GM23338 (cell line): ENCODE measurements around the gene OSBPL1A. TPM values are rescaled to one million over a fixed set of nuclear protein-coding genes. Genes with fewer than 3 reads are reported as not detected.

Source experiments
- ATAC-seq: fragments of 200-7000 bp; cut with Tn5 transposase; 3 replicates; pipeline ENCODE4 v1.9.1; 2020
- DNase-seq: peaks from one replicate; pipeline ENCODE4 v3.0.0-alpha.2; 2015; ENCODE audit warnings: low spot score
- H2AFZ ChIP-seq: fragments of 200-600 bp; sonication (generic); 2 replicates; pipeline ENCODE4 v1.8.0; 2016; ENCODE audit warnings: antibody characterized with exemption, mild to moderate bottlenecking, moderate library complexity
- H3F3A ChIP-seq: fragments of 200-600 bp; sonication (generic); replicated peaks from 2 replicates; pipeline ENCODE4 v1.8.0; 2017; ENCODE audit warnings: antibody characterized with exemption, mixed run types, low read depth
- H3K27ac ChIP-seq: fragments of 200-600 bp; sonication (generic); 2 replicates; pipeline ENCODE4 v1.6.1; 2016; ENCODE audit warnings: low read depth
- H3K27me3 ChIP-seq: fragments of 200-600 bp; sonication (generic); 2 replicates; pipeline ENCODE4 v1.8.0; 2016; ENCODE audit warnings: mild to moderate bottlenecking, mixed run types, moderate library complexity; ENCODE audit not compliant: insufficient read depth
- H3K36me3 ChIP-seq: fragments of 200-600 bp; sonication (generic); 2 replicates; pipeline ENCODE4 v1.8.0; 2016; ENCODE audit warnings: mild to moderate bottlenecking; ENCODE audit not compliant: insufficient read depth
- H3K4me1 ChIP-seq: fragments of 200-600 bp; sonication (generic); 2 replicates; pipeline ENCODE4 v1.8.0; 2016; ENCODE audit warnings: mild to moderate bottlenecking, moderate library complexity; ENCODE audit not compliant: insufficient read depth
- H3K4me2 ChIP-seq: fragments of 200-600 bp; sonication (generic); 2 replicates; pipeline ENCODE4 v1.7.1; 2017; ENCODE audit warnings: mixed run types
- H3K4me3 ChIP-seq: fragments of 200-600 bp; sonication (generic); 2 replicates; pipeline ENCODE4 v1.6.1; 2016; ENCODE audit warnings: mixed run types
- H3K79me2 ChIP-seq: fragments of 200-600 bp; sonication (generic); replicated peaks from 2 replicates; pipeline ENCODE4 v1.8.0; 2017; ENCODE audit warnings: mild to moderate bottlenecking; ENCODE audit not compliant: insufficient read depth
- H3K9me2 ChIP-seq: fragments of 200-600 bp; sonication (generic); 2 replicates; pipeline ENCODE4 v1.8.0; 2017; ENCODE audit not compliant: insufficient read depth
- H4K20me1 ChIP-seq: fragments of 200-600 bp; sonication (generic); replicated peaks from 2 replicates; pipeline ENCODE4 v1.8.0; 2017; ENCODE audit warnings: mild to moderate bottlenecking; ENCODE audit not compliant: insufficient read depth
- H3K27ac Mint-ChIP-seq: 2 replicates; pipeline ENCODE4 v1.8.0; 2020; ENCODE audit warnings: inconsistent platforms, mild to moderate bottlenecking, moderate library complexity, mixed read lengths
- H3K27me3 Mint-ChIP-seq: 3 replicates; pipeline ENCODE4 v1.8.0; 2022; ENCODE audit warnings: low read depth, mild to moderate bottlenecking, moderate library complexity, mixed read lengths, inconsistent platforms; ENCODE audit not compliant: insufficient read depth, poor library complexity
- H3K36me3 Mint-ChIP-seq: 3 replicates; pipeline ENCODE4 v1.8.0; 2021; ENCODE audit warnings: low read depth, mild to moderate bottlenecking, inconsistent platforms, moderate library complexity, mixed read lengths
- H3K4me1 Mint-ChIP-seq: 3 replicates; pipeline ENCODE4 v1.8.0; 2020; ENCODE audit warnings: mild to moderate bottlenecking, inconsistent platforms, mixed read lengths
- H3K4me3 Mint-ChIP-seq: 3 replicates; pipeline ENCODE4 v1.8.0; 2021; ENCODE audit warnings: moderate library complexity, mild to moderate bottlenecking, inconsistent platforms, mixed read lengths
- H3K9me3 Mint-ChIP-seq: 3 replicates; pipeline ENCODE4 v1.8.0; 2020; ENCODE audit warnings: moderate library complexity, mild to moderate bottlenecking, inconsistent platforms, mixed read lengths
- CREB1 ChIP-seq: fragments of 250-450 bp; sonication (Bioruptor Pico); IDR thresholded peaks from 2 replicates; pipeline ENCODE4 v1.5.0; 2020; ENCODE audit warnings: low read depth, mild to moderate bottlenecking, moderate library complexity
- CTCF ChIP-seq, 2 experiments: fragments of 200-600 bp in 1 of 2; sonication (generic) in 1 of 2; conservative IDR thresholded peaks; 2 replicates each; pipeline versions ENCODE4 v1.5.1 to v1.6.1; 2016 to 2017; ENCODE audit warnings: antibody characterized with exemption in 2 of 2, low read depth in 2 of 2, mild to moderate bottlenecking in 2 of 2, moderate library complexity in 1 of 2
- ETS1 ChIP-seq: IDR thresholded peaks from 2 replicates; pipeline ENCODE4 v1.6.1; 2016; ENCODE audit warnings: antibody characterized with exemption
- EZH2 ChIP-seq: fragments of 200-600 bp; sonication (generic); IDR thresholded peaks from one replicate; pipeline ENCODE4 v1.8.0; 2017; ENCODE audit warnings: antibody characterized with exemption, mild to moderate bottlenecking, low read depth; ENCODE audit not compliant: unreplicated experiment
- EZH2phosphoT487 ChIP-seq: fragments of 200-600 bp; sonication (generic); IDR thresholded peaks from one replicate; pipeline ENCODE4 v1.8.1; 2018; ENCODE audit warnings: antibody characterized with exemption; ENCODE audit not compliant: unreplicated experiment
- JUNB ChIP-seq: IDR thresholded peaks from one replicate; pipeline ENCODE4 v1.6.1; 2016; ENCODE audit warnings: antibody characterized with exemption; ENCODE audit not compliant: unreplicated experiment
- NANOG ChIP-seq: IDR thresholded peaks from 2 replicates; pipeline ENCODE4 v1.6.1; 2016; ENCODE audit warnings: antibody characterized with exemption, borderline replicate concordance
- POLR2AphosphoS5 ChIP-seq: IDR thresholded peaks from 2 replicates; pipeline ENCODE4 v1.6.1; 2016; ENCODE audit warnings: antibody characterized with exemption, low read depth
- REST ChIP-seq: IDR thresholded peaks from one replicate; pipeline ENCODE4 v1.6.1; 2018; ENCODE audit warnings: antibody characterized with exemption; ENCODE audit not compliant: unreplicated experiment
- STAT1 ChIP-seq: IDR thresholded peaks from one replicate; pipeline ENCODE4 v1.6.1; 2016; ENCODE audit warnings: antibody characterized with exemption; ENCODE audit not compliant: unreplicated experiment
- ZNF114 ChIP-seq: fragments of 250-450 bp; sonication (Bioruptor Pico); IDR thresholded peaks from 2 replicates; pipeline ENCODE4 v1.5.0; 2020; ENCODE audit warnings: mild to moderate bottlenecking, moderate library complexity
- ZNF331 ChIP-seq: fragments of 250-450 bp; sonication (Bioruptor Pico); IDR thresholded peaks from 2 replicates; pipeline ENCODE4 v1.5.0; 2020; ENCODE audit warnings: low read depth, mild to moderate bottlenecking, moderate library complexity
- ZNF462 ChIP-seq: fragments of 250-450 bp; sonication (Bioruptor Pico); IDR thresholded peaks from 2 replicates; pipeline ENCODE4 v1.5.0; 2020; ENCODE audit warnings: mild to moderate bottlenecking, moderate library complexity
- polyA plus RNA-seq: library from polyadenylated mRNA; unstranded; fragments of >200 nt; fragmentation: Nextera tagmentation; extraction: Ambion mirVana; gene quantifications from 2 replicates; pipeline ENCODE4 v1.2.1, GENCODE V29; 2016
- total RNA-seq: library from RNA; depleted of rRNA; stranded (reverse); fragments of >200 nt; shearing (Covaris generic); gene quantifications from 2 replicates; pipeline ENCODE4 v1.2.3, GENCODE V29; 2014

OSBPL1A gene
- total and polyA plus RNA-seq, 2 experiments from 2014 or later, result 55.6 to 71.4 TPM

- H3K9me3 Mint-ChIP-seq, result no peaks in the 10 kb centered on the region
- DNase-seq (no peak), ATAC-seq (no peak)
- H3K4me2 ChIP-seq, result no peak overlapping the region
- H2AFZ ChIP-seq, result no peak overlapping the region
- H3K9me2 ChIP-seq, result no peaks in the 10 kb centered on the region
- H3K27me3 Mint-ChIP-seq, result peaks cover 3% of the 10 kb centered on the region
- no peaks in the 10 kb centered on the region for H4K20me1 ChIP-seq
- peaks cover 17% of the 10 kb centered on the region for H3K36me3 ChIP-seq
- no peak overlapping the region for H3K4me3 ChIP-seq
- TF ChIP-seq ZNF331 (no peak), CREB1 (CRISPR knock-in tag) (no peak), REST (no peak), CTCF (conservative IDR thresholded peaks at IDR 0.05; ENCODE audit: low read depth in 2 of 2) (no peak), JUNB (no peak), ZNF462 (CRISPR knock-in tag) (no peak), EZH2phosphoT487 (no peak), EZH2 (no peak), STAT1 (no peak), POLR2AphosphoS5 (no peak), ETS1 (no peak), ZNF114 (CRISPR knock-in tag) (no peak), NANOG (no peak)
- H3K4me1 ChIP-seq, result peaks cover 21% of the 10 kb centered on the region
- peaks cover 10% of the 10 kb centered on the region; the same call in 1 of the 2 replicates for H3K79me2 ChIP-seq
- peaks cover 31% of the 10 kb centered on the region for H3K4me1 Mint-ChIP-seq
- no peak overlapping the region for H3K27ac Mint-ChIP-seq
- H3K27ac ChIP-seq, result peak overlapping the region; percentile 30; the same call in 1 of the 2 replicates
- H3K4me3 Mint-ChIP-seq, result no peak overlapping the region
- H3K36me3 Mint-ChIP-seq, result peaks cover 58% of the 10 kb centered on the region
- H3K27me3 ChIP-seq, result no peaks in the 10 kb centered on the region
- no peaks in the 10 kb centered on the region for H3F3A ChIP-seq
Measured at GRCh38 chr18:24368749-24369148, 28.9 kb downstream of the OSBPL1A start.
